HUES64 (cell line): Measurements from ENCODE around the gene FSTL3.
A peak's percentile ranks its signal among the peaks of the same experiment; 100 is the strongest.
"Not testable (repeated sequence)": the region's sequence is repeated elsewhere in the genome, so short reads cannot be mapped to it uniquely, and the experiment has no call there.

Source experiments
- H3K27ac ChIP-seq: 2 replicates; pipeline ENCODE4 v1.7.0; 2013; ENCODE audit warnings: low read depth, low read length, inconsistent platforms
- H3K27me3 ChIP-seq: 2 replicates; pipeline ENCODE4 v1.6.1; 2013; ENCODE audit warnings: mild to moderate bottlenecking, low read length; ENCODE audit not compliant: insufficient read depth
- H3K36me3 ChIP-seq: 2 replicates; pipeline ENCODE4 v1.6.1; 2013; ENCODE audit warnings: mild to moderate bottlenecking, low read length; ENCODE audit not compliant: insufficient read depth
- H3K4me1 ChIP-seq: 2 replicates; pipeline ENCODE4 v1.6.1; 2013; ENCODE audit warnings: mild to moderate bottlenecking, low read length, moderate library complexity; ENCODE audit not compliant: insufficient read depth
- H3K4me3 ChIP-seq: 2 replicates; pipeline ENCODE4 v1.5.1; 2013; ENCODE audit warnings: mild to moderate bottlenecking, low read length, moderate library complexity
- H3K9ac ChIP-seq: 2 replicates; pipeline ENCODE4 v1.6.1; 2013; ENCODE audit warnings: mild to moderate bottlenecking, low read depth, low read length
- H3K9me3 ChIP-seq: 2 replicates; pipeline ENCODE4 v1.6.1; 2013; ENCODE audit warnings: low read depth, low read length; ENCODE audit not compliant: insufficient read depth
- WGBS: fragments of 150-250, 120-280 bp; methylation state at CpG from one replicate; pipeline ENCODE4 v1.1.7; 2013; ENCODE audit warnings: missing lambda C conversion rate; 5-methylcytosine and 5-hydroxymethylcytosine counted together

FSTL3 gene

GRCh38 chr19:663682-664117 lies 12.5 kb upstream of the FSTL3 start:
- H3K36me3 ChIP-seq = 0 out of 2 replicates have a peak, but pooled peaks cover 2% of the 10 kb centered on the region
- 80% methylated on average over 18 of the region's 18 CpGs for WGBS
- no peak overlapping the region; the same call in 1 of the 2 replicates for H3K9ac ChIP-seq
- H3K27me3 ChIP-seq = no peaks in the 10 kb centered on the region
- H3K9me3 ChIP-seq = 0 out of 2 replicates have a peak, but pooled peaks cover 3% of the 10 kb centered on the region
- H3K4me1 ChIP-seq = peaks cover 3% of the 10 kb centered on the region; the same call in 1 of the 2 replicates
- 0 out of 2 replicates have a peak overlapping the region, but pooled peaks have one; percentile 10 for H3K27ac ChIP-seq
- peak overlapping the region; percentile 60 for H3K4me3 ChIP-seq

- WGBS = 19% methylated on average over 24 of the region's 24 CpGs
- Histone ChIP-seq H3K9me3 (0 out of 2 replicates have a peak, but pooled peaks cover 3% of the 10 kb centered on the region), H3K27ac (no peak overlapping the region), H3K4me1 (peaks cover 3% of the 10 kb centered on the region; the same call in 1 of the 2 replicates), H3K4me3 (no peak overlapping the region), H3K9ac (no peak overlapping the region), H3K36me3 (no peaks in the 10 kb centered on the region), H3K27me3 (no peaks in the 10 kb centered on the region)
Observed at GRCh38 chr19:664913-665443, 11.2 kb upstream of the FSTL3 start.

GRCh38 chr19:666985-667573 lies 9.1 kb upstream of the FSTL3 start:
- 89% methylated on average over 38 of the region's 38 CpGs for whole genome bisulfite sequencing

GRCh38 chr19:668675-669434 lies 7.3 kb upstream of the FSTL3 start:
- WGBS = 78% methylated on average over 10 of the region's 12 CpGs
- not testable (repeated sequence) for H3K27ac ChIP-seq

More at GRCh38 chr19:666985-667573, 9.1 kb upstream of the FSTL3 start:
- not testable (repeated sequence) for H3K36me3 ChIP-seq, H3K27ac ChIP-seq, H3K9me3 ChIP-seq, H3K4me1 ChIP-seq, H3K27me3 ChIP-seq, H3K9ac ChIP-seq, H3K4me3 ChIP-seq

GRCh38 chr19:670609-671075 lies 5.5 kb upstream of the FSTL3 start:
- Histone ChIP-seq H3K36me3 (no peaks in the 10 kb centered on the region), H3K27me3 (peaks cover 7% of the 10 kb centered on the region), H3K27ac (no peak overlapping the region), H3K4me3 (no peak overlapping the region), H3K9ac (no peak overlapping the region), H3K4me1 (no peaks in the 10 kb centered on the region), H3K9me3 (0 out of 2 replicates have a peak, but pooled peaks cover 3% of the 10 kb centered on the region)
- WGBS = 75% methylated on average over 9 of the region's 9 CpGs

More at GRCh38 chr19:668675-669434, 7.3 kb upstream of the FSTL3 start:
- not testable (repeated sequence) for H3K36me3 ChIP-seq, H3K4me3 ChIP-seq, H3K9ac ChIP-seq, H3K27me3 ChIP-seq, H3K9me3 ChIP-seq, H3K4me1 ChIP-seq

GRCh38 chr19:674282-675151 lies 1.7 kb upstream of the FSTL3 start:
- no peak overlapping the region for H3K27ac ChIP-seq
- WGBS = 90% methylated on average over 38 of the region's 38 CpGs

GRCh38 chr19:676007-676338 lies 219 bp upstream of the FSTL3 start:
- no peaks in the 10 kb centered on the region for H3K9me3 ChIP-seq
- no peaks in the 10 kb centered on the region for H3K36me3 ChIP-seq
- H3K4me1 ChIP-seq = no peaks in the 10 kb centered on the region
- H3K27ac ChIP-seq = no peak overlapping the region
- WGBS = 23% methylated on average over 31 of the region's 31 CpGs
- H3K27me3 ChIP-seq = peaks cover 19% of the 10 kb centered on the region
- no peak overlapping the region for H3K9ac ChIP-seq
- H3K4me3 ChIP-seq = no peak overlapping the region

More at GRCh38 chr19:674282-675151, 1.7 kb upstream of the FSTL3 start:
- H3K36me3 ChIP-seq = no peaks in the 10 kb centered on the region
- H3K9me3 ChIP-seq = no peaks in the 10 kb centered on the region
- H3K9ac ChIP-seq = no peak overlapping the region
- no peaks in the 10 kb centered on the region for H3K4me1 ChIP-seq
- no peak overlapping the region for H3K4me3 ChIP-seq
- peaks cover 19% of the 10 kb centered on the region for H3K27me3 ChIP-seq

- peaks cover 19% of the 10 kb centered on the region for H3K27me3 ChIP-seq
- no peak overlapping the region for H3K4me3 ChIP-seq
- no peaks in the 10 kb centered on the region for H3K36me3 ChIP-seq
- no peaks in the 10 kb centered on the region for H3K9me3 ChIP-seq
- no peaks in the 10 kb centered on the region for H3K4me1 ChIP-seq
- WGBS = 23% methylated on average over 15 of the region's 15 CpGs
- no peak overlapping the region for H3K27ac ChIP-seq
- no peak overlapping the region for H3K9ac ChIP-seq
Observed at GRCh38 chr19:677201-677600, 1.0 kb downstream of the FSTL3 start.

GRCh38 chr19:677601-678436 lies 1.6 kb downstream of the FSTL3 start:
- WGBS = 79% methylated on average over 22 of the region's 22 CpGs
- H3K9me3 ChIP-seq = no peaks in the 10 kb centered on the region
- H3K9ac ChIP-seq = no peak overlapping the region
- no peak overlapping the region for H3K4me3 ChIP-seq
- no peak overlapping the region for H3K27ac ChIP-seq
- H3K36me3 ChIP-seq = no peaks in the 10 kb centered on the region
- no peaks in the 10 kb centered on the region for H3K4me1 ChIP-seq
- peaks cover 19% of the 10 kb centered on the region for H3K27me3 ChIP-seq

GRCh38 chr19:678791-679388 lies 2.7 kb downstream of the FSTL3 start:
- no peaks in the 10 kb centered on the region for H3K4me1 ChIP-seq
- H3K27me3 ChIP-seq = peaks cover 19% of the 10 kb centered on the region
- no peak overlapping the region for H3K9ac ChIP-seq
- no peaks in the 10 kb centered on the region for H3K36me3 ChIP-seq
- WGBS = 84% methylated on average over 16 of the region's 16 CpGs
- H3K4me3 ChIP-seq = peak overlapping the region; percentile 84
- no peaks in the 10 kb centered on the region for H3K9me3 ChIP-seq
- no peak overlapping the region for H3K27ac ChIP-seq
